Measurements from ENCODE around the gene NACC1.

Gene NACC1

GRCh38 chr19:13149628-13150186 lies 31.6 kb downstream of the NACC1 start:
- no peak for DNase-seq

GRCh38 chr19:13150187-13150930 lies 32.3 kb downstream of the NACC1 start, which contains the start of the genes IER2 and STX10:
TSS of gene IER2 (plus strand) at chr19:13150411. CDS start at chr19:13153187, 2,776 bp downstream.
TSS of gene STX10 (minus strand) at chr19:13150375. CDS start at chr19:13150173, 202 bp downstream.
- peak; percentile 88 for DNase-seq

GRCh38 chr19:13150931-13151604 lies 33.0 kb downstream of the NACC1 start:
- DNase-seq: peak; percentile 66

- peak; percentile 90 for DNase-seq
These were observed 33.7 kb downstream of the NACC1 start for GRCh38 chr19:13151605-13152355.

- DNase-seq: peak; percentile 44
These were observed 34.4 kb downstream of the NACC1 start for GRCh38 chr19:13152356-13152973.

- DNase-seq: peak; percentile 79
These were observed 35.0 kb downstream of the NACC1 start for GRCh38 chr19:13152974-13153568.

- no peak for DNase-seq
These were observed 35.6 kb downstream of the NACC1 start for GRCh38 chr19:13153569-13154240.

GRCh38 chr19:13154241-13154778 lies 36.2 kb downstream of the NACC1 start:
- peak; percentile 83 for DNase-seq

GRCh38 chr19:13154911-13155471 lies 36.9 kb downstream of the NACC1 start:
- no peak for DNase-seq

GRCh38 chr19:13155472-13156359 lies 37.7 kb downstream of the NACC1 start:
- peak; percentile 60 for DNase-seq

- DNase-seq: no peak
These were observed 41.6 kb downstream of the NACC1 start for GRCh38 chr19:13159713-13160112.

- DNase-seq: peak; percentile 26
These were observed 42.5 kb downstream of the NACC1 start for GRCh38 chr19:13160557-13160956.

GRCh38 chr19:13162724-13163608 lies 44.9 kb downstream of the NACC1 start:
- DNase-seq: peak; percentile 82

GRCh38 chr19:13163609-13164342 lies 45.7 kb downstream of the NACC1 start:
- peak; percentile 72 for DNase-seq

GRCh38 chr19:13164343-13165161 lies 46.5 kb downstream of the NACC1 start:
- peak; percentile 38 for DNase-seq

- no peak for DNase-seq
These were observed 47.3 kb downstream of the NACC1 start for GRCh38 chr19:13165162-13165997.

Data from kidney glomerular epithelial cell (primary cell).